Measurements from ENCODE around the gene C1orf115. TPM values are rescaled to one million over a fixed set of nuclear protein-coding genes. Genes with fewer than 3 reads are reported as not detected.

The C1orf115 gene, protein sequence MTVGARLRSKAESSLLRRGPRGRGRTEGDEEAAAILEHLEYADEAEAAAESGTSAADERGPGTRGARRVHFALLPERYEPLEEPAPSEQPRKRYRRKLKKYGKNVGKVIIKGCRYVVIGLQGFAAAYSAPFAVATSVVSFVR
- total RNA-seq = 2.0 to 3.5 TPM (median 3.4 TPM) in 3 replicates
- long read RNA-seq, transcript C1orf115-201 (2 exons, 3,413 nt) = major isoform, 19 of 20 reads
- long read RNA-seq, partial matches to known transcripts = 0 of 20 reads
- long read RNA-seq, other reads (novel, unspliced or antisense) = 1 of 20 reads

DNA sequence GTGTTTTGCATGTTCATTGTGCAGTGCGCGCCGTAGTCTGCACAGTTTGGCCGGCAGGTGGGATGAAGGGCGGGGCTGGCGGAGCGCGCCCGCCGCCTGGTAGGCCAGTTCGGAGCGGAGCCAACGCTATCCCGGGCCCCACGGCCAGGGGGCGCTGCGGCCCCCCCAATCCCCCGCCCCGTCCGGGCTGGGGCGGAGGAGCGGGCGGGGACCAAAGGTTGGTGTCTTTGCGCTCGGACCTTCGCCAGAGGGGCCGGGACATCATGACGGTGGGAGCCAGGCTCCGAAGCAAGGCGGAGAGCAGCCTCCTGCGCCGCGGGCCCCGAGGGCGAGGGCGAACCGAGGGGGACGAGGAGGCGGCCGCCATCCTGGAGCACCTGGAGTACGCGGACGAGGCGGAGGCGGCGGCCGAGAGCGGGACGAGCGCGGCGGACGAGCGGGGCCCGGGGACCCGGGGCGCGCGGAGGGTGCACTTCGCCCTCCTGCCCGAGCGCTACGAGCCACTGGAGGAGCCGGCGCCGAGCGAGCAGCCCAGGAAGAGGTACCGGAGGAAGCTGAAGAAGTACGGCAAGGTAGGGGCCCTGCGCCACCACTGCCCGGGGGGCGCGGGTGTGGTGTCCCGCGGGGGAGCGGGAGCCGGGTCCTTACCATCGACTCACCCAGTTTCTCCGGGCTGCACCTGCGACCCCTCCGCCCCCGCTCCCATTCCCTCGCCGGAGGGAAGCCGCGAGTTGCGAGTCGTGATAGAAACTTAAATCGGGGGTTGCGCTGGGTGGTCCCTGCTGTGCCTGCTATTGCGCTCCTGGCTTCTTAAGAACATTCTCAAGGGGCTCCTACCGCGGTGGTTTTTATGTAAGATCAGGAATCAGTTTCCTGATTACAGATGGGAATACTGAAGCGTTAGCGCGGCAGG is at the start of gene C1orf115:
C1orf115 (plus strand) TSS at position 224 of the 913 bp plus-strand sequence; CDS start at position 264, 40 bp downstream.
- TF ChIP-seq CTCF (IDR thresholded peaks at IDR 0.05) = peak; percentile 100
- Mint-ChIP-seq H3K4me1 (ENCODE audit: low read depth) (peaks cover 14% of the 10 kb centered on the region), H3K27me3 (ENCODE audit: low read depth) (peaks cover 10% of the 10 kb centered on the region), H3K27ac (ENCODE audit: unreplicated experiment) (no peak within 1 kb of the TSS), H3K4me3 (ENCODE audit: unreplicated experiment) (peak within 1 kb of the TSS; percentile 85), H3K36me3 (ENCODE audit: low read depth) (no peaks in the 10 kb centered on the region), H3K9me3 (ENCODE audit: low read depth) (no peaks in the 10 kb centered on the region)
- DNase-seq (ENCODE audit: low spot score) = no peak

GRCh38 chr1:220642285-220642684 is 47.9 kb upstream of the C1orf115 start:
- H3K4me1 Mint-ChIP-seq (ENCODE audit: low read depth) = no peaks in the 10 kb centered on the region
- H3K36me3 Mint-ChIP-seq (ENCODE audit: low read depth) = peaks cover 10% of the 10 kb centered on the region
- DNase-seq (ENCODE audit: low spot score) = peak; percentile 65
- H3K9me3 Mint-ChIP-seq (ENCODE audit: low read depth) = peaks cover 13% of the 10 kb centered on the region
- TF ChIP-seq CTCF (IDR thresholded peaks at IDR 0.05) = no peak
- no peaks in the 10 kb centered on the region for H3K27me3 Mint-ChIP-seq (ENCODE audit: low read depth)
- H3K4me3 Mint-ChIP-seq (ENCODE audit: unreplicated experiment) = no peak overlapping the region
- H3K27ac Mint-ChIP-seq (ENCODE audit: unreplicated experiment) = no peak overlapping the region

DNA sequence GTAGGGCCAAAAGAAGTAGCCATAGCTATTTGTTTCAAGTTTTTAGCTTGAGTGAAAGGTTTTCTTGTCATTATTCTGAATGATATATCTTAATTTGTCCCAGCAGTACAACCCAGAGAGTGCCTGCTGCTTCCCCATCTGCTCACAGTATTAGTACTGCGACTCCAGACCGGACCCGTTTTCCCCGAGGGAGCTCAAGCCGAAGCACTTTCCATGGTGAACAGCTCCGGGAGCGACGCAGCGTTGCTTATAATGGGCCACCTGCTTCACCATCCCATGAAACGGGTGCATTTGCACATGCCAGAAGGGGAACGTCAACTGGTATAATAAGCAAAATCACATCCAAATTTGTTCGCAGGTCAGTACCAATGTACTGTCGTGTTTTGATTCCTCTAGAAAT is 37.2 kb upstream of the C1orf115 start:
- Mint-ChIP-seq H3K4me1 (ENCODE audit: low read depth) (no peaks in the 10 kb centered on the region), H3K27me3 (ENCODE audit: low read depth) (no peaks in the 10 kb centered on the region), H3K36me3 (ENCODE audit: low read depth) (peaks cover 6% of the 10 kb centered on the region), H3K4me3 (ENCODE audit: unreplicated experiment) (no peak overlapping the region), H3K9me3 (ENCODE audit: low read depth) (no peaks in the 10 kb centered on the region), H3K27ac (ENCODE audit: unreplicated experiment) (no peak overlapping the region)
- no peak for DNase-seq (ENCODE audit: low spot score)
- TF ChIP-seq CTCF (IDR thresholded peaks at IDR 0.05) = no peak

GRCh38 chr1:220655509-220655908 is 34.7 kb upstream of the C1orf115 start:
- Mint-ChIP-seq H3K27me3 (ENCODE audit: low read depth) (no peaks in the 10 kb centered on the region), H3K27ac (ENCODE audit: unreplicated experiment) (no peak overlapping the region), H3K36me3 (ENCODE audit: low read depth) (peaks cover 6% of the 10 kb centered on the region), H3K4me3 (ENCODE audit: unreplicated experiment) (no peak overlapping the region), H3K9me3 (ENCODE audit: low read depth) (no peaks in the 10 kb centered on the region), H3K4me1 (ENCODE audit: low read depth) (no peaks in the 10 kb centered on the region)
- no peak for DNase-seq (ENCODE audit: low spot score)
- no peak for TF ChIP-seq CTCF (IDR thresholded peaks at IDR 0.05)

DNA sequence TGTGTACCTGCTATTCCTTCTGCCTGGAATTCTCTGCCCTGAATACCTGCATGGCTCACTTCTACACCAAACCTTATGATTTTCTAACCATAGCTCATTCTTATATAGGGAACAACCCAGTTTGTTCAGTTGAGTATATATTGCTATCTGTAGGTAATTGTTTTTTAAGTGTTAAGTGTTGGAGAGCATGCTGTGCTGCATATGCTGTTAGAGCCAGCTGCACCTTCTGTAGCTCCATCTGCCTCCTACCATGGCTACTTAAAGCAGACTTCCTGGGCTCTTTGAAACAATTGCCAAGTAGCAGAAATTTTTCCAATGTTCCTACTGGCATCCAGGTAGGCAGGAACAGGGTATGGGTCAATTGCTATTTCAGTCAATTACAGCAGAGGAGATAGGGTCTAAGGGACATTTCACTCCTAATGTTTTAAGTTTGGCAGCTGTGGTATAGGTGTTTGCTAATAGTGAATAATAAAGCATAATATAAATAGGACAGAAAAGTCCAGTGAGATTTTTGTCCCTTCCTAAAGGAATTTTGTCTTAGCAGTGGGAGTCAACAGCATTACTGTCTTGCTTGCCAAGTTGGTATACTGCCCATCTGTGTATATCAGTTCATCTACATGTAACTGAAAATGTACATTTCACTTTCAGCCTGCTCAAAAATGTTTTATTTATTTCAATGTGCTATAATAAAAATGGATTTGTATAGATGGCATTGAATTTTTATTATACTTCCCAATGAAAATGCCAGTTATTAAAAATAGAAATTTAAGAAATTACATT is 34.0 kb upstream of the C1orf115 start:
- no peaks in the 10 kb centered on the region for H3K4me1 Mint-ChIP-seq (ENCODE audit: low read depth)
- peaks cover 6% of the 10 kb centered on the region for H3K36me3 Mint-ChIP-seq (ENCODE audit: low read depth)
- no peaks in the 10 kb centered on the region for H3K27me3 Mint-ChIP-seq (ENCODE audit: low read depth)
- H3K27ac Mint-ChIP-seq (ENCODE audit: unreplicated experiment) = no peak overlapping the region
- H3K9me3 Mint-ChIP-seq (ENCODE audit: low read depth) = no peaks in the 10 kb centered on the region
- H3K4me3 Mint-ChIP-seq (ENCODE audit: unreplicated experiment) = no peak overlapping the region
- DNase-seq (ENCODE audit: low spot score) = no peak
- no peak for TF ChIP-seq CTCF (IDR thresholded peaks at IDR 0.05)

All from chondrocyte (in vitro differentiated cells).